Measurements from ENCODE around the gene PECR. TPM values are rescaled to one million over a fixed set of nuclear protein-coding genes. Genes with fewer than 3 reads are reported as not detected.

PECR gene
- total RNA-seq, 2 donors from 2014 or later, result 2.0 to 6.0 TPM

DNA sequence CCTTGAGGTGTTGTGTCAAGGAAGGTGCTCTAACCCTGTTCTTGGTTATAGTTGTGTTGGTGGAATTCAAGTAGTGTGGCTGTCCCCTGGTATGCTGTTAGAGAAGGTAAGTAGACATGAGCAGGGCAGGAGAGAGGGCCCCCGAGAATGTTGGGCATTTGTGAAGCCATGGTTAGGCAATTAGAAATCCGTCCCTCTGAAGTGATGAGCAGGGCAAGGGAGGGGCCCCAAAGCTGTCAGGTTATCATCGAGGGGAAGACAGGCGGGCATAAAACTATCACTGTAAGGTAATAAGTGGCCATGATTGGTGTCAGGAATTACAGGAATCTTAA, 32.7 kb upstream of the PECR start:
- H3K4me3 ChIP-seq, result no peak overlapping the region
- no peaks in the 10 kb centered on the region for H3K9me3 ChIP-seq
- TF ChIP-seq, protein P1, sequence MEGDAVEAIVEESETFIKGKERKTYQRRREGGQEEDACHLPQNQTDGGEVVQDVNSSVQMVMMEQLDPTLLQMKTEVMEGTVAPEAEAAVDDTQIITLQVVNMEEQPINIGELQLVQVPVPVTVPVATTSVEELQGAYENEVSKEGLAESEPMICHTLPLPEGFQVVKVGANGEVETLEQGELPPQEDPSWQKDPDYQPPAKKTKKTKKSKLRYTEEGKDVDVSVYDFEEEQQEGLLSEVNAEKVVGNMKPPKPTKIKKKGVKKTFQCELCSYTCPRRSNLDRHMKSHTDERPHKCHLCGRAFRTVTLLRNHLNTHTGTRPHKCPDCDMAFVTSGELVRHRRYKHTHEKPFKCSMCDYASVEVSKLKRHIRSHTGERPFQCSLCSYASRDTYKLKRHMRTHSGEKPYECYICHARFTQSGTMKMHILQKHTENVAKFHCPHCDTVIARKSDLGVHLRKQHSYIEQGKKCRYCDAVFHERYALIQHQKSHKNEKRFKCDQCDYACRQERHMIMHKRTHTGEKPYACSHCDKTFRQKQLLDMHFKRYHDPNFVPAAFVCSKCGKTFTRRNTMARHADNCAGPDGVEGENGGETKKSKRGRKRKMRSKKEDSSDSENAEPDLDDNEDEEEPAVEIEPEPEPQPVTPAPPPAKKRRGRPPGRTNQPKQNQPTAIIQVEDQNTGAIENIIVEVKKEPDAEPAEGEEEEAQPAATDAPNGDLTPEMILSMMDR (IDR thresholded peaks at IDR 0.05), result no peak
- DNase-seq (ENCODE audit: low spot score), result no peak
- H3K36me3 ChIP-seq, result peaks cover 58% of the 10 kb centered on the region
- H3K27me3 ChIP-seq, result no peaks in the 10 kb centered on the region
- H3K4me1 ChIP-seq, result peaks cover 0 to 47% of the 10 kb centered on the region in 2 donors
- H3K27ac ChIP-seq, result peak overlapping the region in 1 of 2 donors; percentile 37

DNA sequence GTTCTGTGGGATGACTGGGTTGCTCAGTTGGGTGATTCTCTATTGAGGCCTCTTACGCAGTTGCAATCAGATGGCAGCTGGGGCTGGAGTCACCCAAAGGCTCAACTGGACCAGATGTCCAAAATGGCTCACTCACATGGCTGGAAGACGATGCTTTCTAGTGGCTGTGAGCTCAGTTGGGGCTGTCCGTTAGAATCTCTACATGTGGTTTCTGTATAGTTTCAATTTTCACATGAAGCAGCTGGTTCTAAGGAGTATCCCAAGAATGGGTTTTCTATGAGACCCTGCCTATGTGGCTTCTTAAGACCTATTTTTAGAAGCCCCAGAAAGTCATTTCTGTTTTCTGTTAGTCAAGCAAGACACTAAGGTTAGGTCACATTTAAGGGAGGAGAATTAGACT, 32.0 kb upstream of the PECR start:
- no peak overlapping the region for H3K27ac ChIP-seq
- peaks cover 0 to 48% of the 10 kb centered on the region in 2 donors for H3K4me1 ChIP-seq
- DNase-seq (ENCODE audit: low spot score), result no peak
- TF ChIP-seq, protein P1 (IDR thresholded peaks at IDR 0.05), result no peak
- H3K4me3 ChIP-seq, result no peak overlapping the region
- H3K27me3 ChIP-seq, result no peaks in the 10 kb centered on the region
- no peaks in the 10 kb centered on the region for H3K9me3 ChIP-seq
- H3K36me3 ChIP-seq, result peaks cover 51% of the 10 kb centered on the region

DNA sequence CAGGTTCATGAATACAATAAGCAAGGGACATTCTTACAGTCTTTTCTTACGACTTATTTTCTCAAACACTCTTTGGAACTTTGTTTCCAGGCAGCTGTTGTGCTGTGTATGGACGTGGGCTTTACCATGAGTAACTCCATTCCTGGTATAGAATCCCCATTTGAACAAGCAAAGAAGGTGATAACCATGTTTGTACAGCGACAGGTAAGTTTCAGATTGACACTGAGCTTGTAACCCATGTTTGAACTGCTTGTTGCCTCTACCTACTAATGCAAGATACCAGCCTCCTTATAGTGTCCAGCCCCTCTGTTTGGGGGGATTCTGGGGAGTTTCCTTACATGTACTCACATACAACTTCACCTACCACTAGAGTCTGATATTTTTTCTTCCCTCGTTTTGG, 31.3 kb upstream of the PECR start:
- DNase-seq (ENCODE audit: low spot score), result no peak
- TF ChIP-seq, protein P1 (IDR thresholded peaks at IDR 0.05), result no peak
- Histone ChIP-seq H3K27me3 (no peaks in the 10 kb centered on the region), H3K27ac (no peak overlapping the region), H3K4me3 (no peak overlapping the region), H3K4me1 (peaks cover 0 to 54% of the 10 kb centered on the region in 2 donors), H3K36me3 (peaks cover 44% of the 10 kb centered on the region), H3K9me3 (no peaks in the 10 kb centered on the region)

DNA sequence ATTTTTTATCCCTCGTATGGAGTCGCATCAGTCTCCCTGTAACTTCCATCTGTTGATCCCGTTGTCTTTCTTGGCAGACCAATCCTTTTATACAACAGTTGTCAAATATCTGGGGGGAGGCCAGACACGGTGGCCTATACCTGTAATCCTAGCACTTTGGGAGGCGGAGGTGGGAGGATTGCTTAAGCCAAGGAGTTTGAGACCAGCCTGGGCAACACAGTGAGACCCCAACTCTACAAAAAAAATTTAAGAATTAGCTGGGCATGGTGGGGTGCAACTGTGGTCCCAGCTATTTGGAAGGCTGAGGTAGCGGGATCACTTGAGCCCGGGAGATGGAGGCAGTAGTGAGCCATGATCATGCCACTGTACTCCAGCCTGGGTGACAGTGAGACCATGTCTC, 29.5 kb upstream of the PECR start:
- H3K36me3 ChIP-seq, result peaks cover 32% of the 10 kb centered on the region

DNA sequence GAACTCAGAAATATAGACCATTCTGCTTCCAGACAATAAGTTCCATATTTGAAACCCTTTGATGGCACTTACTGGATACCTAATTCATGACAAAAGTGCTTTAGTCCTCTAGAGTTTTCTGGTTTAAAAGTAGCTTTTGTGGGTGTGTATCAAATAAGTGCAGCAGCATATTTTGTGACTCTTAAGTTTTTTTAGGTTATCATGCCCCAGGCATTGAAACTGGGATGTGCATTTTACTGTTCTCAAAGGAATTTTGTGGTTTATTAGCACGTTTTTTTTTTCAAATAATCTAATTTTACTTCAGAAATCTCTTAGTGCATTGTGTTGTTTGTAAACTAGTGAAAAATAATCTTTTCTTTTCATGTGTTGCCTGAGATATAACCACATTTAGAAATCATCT, 29.0 kb upstream of the PECR start:
- no peaks in the 10 kb centered on the region for H3K9me3 ChIP-seq
- no peak overlapping the region for H3K27ac ChIP-seq
- no peaks in the 10 kb centered on the region for H3K27me3 ChIP-seq
- H3K4me3 ChIP-seq, result no peak overlapping the region
- TF ChIP-seq, protein P1 (IDR thresholded peaks at IDR 0.05), result no peak
- H3K36me3 ChIP-seq, result peaks cover 32% of the 10 kb centered on the region
- H3K4me1 ChIP-seq, result peaks cover 0 to 50% of the 10 kb centered on the region in 2 donors
- no peak for DNase-seq (ENCODE audit: low spot score)

More for the DNA sequence above, 29.5 kb upstream of the PECR start:
- no peaks in the 10 kb centered on the region for H3K27me3 ChIP-seq
- H3K4me3 ChIP-seq, result no peak overlapping the region
- H3K27ac ChIP-seq, result no peak overlapping the region
- TF ChIP-seq, protein P1 (IDR thresholded peaks at IDR 0.05), result no peak
- H3K9me3 ChIP-seq, result no peaks in the 10 kb centered on the region
- peaks cover 0 to 53% of the 10 kb centered on the region in 2 donors for H3K4me1 ChIP-seq
- no peak for DNase-seq (ENCODE audit: low spot score)

DNA sequence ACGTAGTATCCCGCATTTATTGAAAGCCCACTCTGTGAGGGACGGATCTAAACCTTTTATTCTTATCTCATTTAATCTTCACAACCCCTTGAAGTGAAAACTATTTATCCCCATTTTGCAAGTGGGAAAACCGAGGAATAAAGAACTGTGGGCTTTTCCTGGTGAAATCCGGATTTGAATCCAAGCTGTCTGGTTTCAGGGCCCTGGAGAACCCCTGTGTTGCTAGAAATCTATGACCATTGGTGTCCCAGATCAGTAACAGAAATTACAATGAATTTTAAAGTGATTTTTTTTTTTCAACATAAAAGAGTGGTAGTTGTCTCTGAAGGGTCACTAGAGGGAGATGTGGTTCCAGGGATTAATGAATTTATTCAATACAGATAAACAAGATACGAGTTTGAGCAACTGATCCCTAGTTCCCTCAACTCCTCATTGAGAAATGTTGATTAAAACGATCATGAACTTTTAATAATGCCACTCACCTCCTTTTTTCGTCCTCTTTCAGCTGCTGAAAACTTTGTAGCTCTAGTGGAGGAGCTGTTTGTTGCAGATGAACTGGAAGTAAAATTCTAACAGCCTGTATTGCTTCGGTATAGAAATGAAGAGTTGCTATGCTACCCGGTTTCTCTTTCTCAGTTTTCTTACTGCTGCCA, 28.5 kb upstream of the PECR start:
- H3K27ac ChIP-seq, result peak overlapping the region; percentile 76 to 93
- peak overlapping the region; percentile 60 to 93 for H3K4me3 ChIP-seq
- H3K4me1 ChIP-seq, result peaks cover 0 to 45% of the 10 kb centered on the region in 2 donors

More for the DNA sequence above, 28.5 kb upstream of the PECR start:
- TF ChIP-seq, protein P1 (IDR thresholded peaks at IDR 0.05), result peak in 1 of 2 donors; percentile 60
- peaks cover 32% of the 10 kb centered on the region for H3K36me3 ChIP-seq
- H3K27me3 ChIP-seq, result no peaks in the 10 kb centered on the region
- DNase-seq (ENCODE audit: low spot score), result no peak
- H3K9me3 ChIP-seq, result no peaks in the 10 kb centered on the region

Data from right atrium auricular region (tissue), 2 donors.